ENCODE data around the gene GXYLT1. TPM values are rescaled to one million over a fixed set of nuclear protein-coding genes. Genes with fewer than 3 reads are reported as not detected.
"Not testable (repeated sequence)": the region's sequence is repeated elsewhere in the genome, so short reads cannot be mapped to it uniquely, and the experiment has no call there.

The GXYLT1 gene
- total RNA-seq (2014; rRNA removed; shearing (Covaris generic)): 12.8 and 14.5 TPM in 2 replicates
- polyA plus RNA-seq (2015; cell fraction: cytosol; rRNA removed): 21.0 and 21.7 TPM in 2 replicates
- 25.1 and 26.5 TPM in 2 replicates for polyA plus RNA-seq (2015; cell fraction: nucleus; rRNA removed)

GRCh38 chr12:42144408-42145196 lies at the start of gene GXYLT1:
Gene GXYLT1 (minus strand): TSS chr12:42144874. CDS start chr12:42144646, 228 bp downstream.
- peak; percentile 92 for DNase-seq (ENCODE audit: low read depth)

GRCh38 chr12:42192686-42193085 lies 48.0 kb upstream of the GXYLT1 start:
- DNase-seq (ENCODE audit: low read depth): no peak

- DNase-seq (ENCODE audit: low read depth): no peak
Observed at GRCh38 chr12:42192258-42192657, 47.6 kb upstream of the GXYLT1 start.

- DNase-seq (ENCODE audit: low read depth): no peak
Observed at GRCh38 chr12:42190376-42190775, 45.7 kb upstream of the GXYLT1 start.

- DNase-seq (ENCODE audit: low read depth): not testable (repeated sequence)
Observed at GRCh38 chr12:42188275-42188674, 43.6 kb upstream of the GXYLT1 start.

GRCh38 chr12:42187799-42188198 lies 43.1 kb upstream of the GXYLT1 start:
- no peak for DNase-seq (ENCODE audit: low read depth)

GRCh38 chr12:42186793-42187192 lies 42.1 kb upstream of the GXYLT1 start:
- DNase-seq (ENCODE audit: low read depth): no peak

- DNase-seq (ENCODE audit: low read depth): no peak
Observed at GRCh38 chr12:42182394-42182793, 37.7 kb upstream of the GXYLT1 start.

GRCh38 chr12:42180990-42181596 lies 36.4 kb upstream of the GXYLT1 start:
- DNase-seq (ENCODE audit: low read depth): peak; percentile 45

- no peak for DNase-seq (ENCODE audit: low read depth)
Observed at GRCh38 chr12:42178101-42178500, 33.4 kb upstream of the GXYLT1 start.

GRCh38 chr12:42174978-42175377 lies 30.3 kb upstream of the GXYLT1 start:
- DNase-seq (ENCODE audit: low read depth): no peak

GRCh38 chr12:42173961-42174521 lies 29.4 kb upstream of the GXYLT1 start:
- no peak for DNase-seq (ENCODE audit: low read depth)

GRCh38 chr12:42172441-42173210 lies 28.0 kb upstream of the GXYLT1 start:
- DNase-seq (ENCODE audit: low read depth): no peak

GRCh38 chr12:42167711-42168110 lies 23.0 kb upstream of the GXYLT1 start:
- DNase-seq (ENCODE audit: low read depth): no peak

GRCh38 chr12:42166501-42166900 lies 21.8 kb upstream of the GXYLT1 start:
- no peak for DNase-seq (ENCODE audit: low read depth)

GRCh38 chr12:42163913-42164312 lies 19.2 kb upstream of the GXYLT1 start:
- DNase-seq (ENCODE audit: low read depth): no peak

GRCh38 chr12:42162965-42163364 lies 18.3 kb upstream of the GXYLT1 start:
- no peak for DNase-seq (ENCODE audit: low read depth)

GRCh38 chr12:42162193-42162592 lies 17.5 kb upstream of the GXYLT1 start:
- DNase-seq (ENCODE audit: low read depth): peak; percentile 14

- DNase-seq (ENCODE audit: low read depth): no peak
Observed at GRCh38 chr12:42161529-42161928, 16.9 kb upstream of the GXYLT1 start.

GRCh38 chr12:42156232-42156631 lies 11.6 kb upstream of the GXYLT1 start:
- no peak for DNase-seq (ENCODE audit: low read depth)

GRCh38 chr12:42145552-42146215 lies 1.0 kb upstream of the GXYLT1 start:
- DNase-seq (ENCODE audit: low read depth): no peak
